IMR-90 (cell line): ENCODE data around the gene SBF2. TPM values are rescaled to one million over a fixed set of nuclear protein-coding genes. Genes with fewer than 3 reads are reported as not detected.

ENCODE experiments used
- ATAC-seq: fragments of 200-7000 bp; cut with Tn5 transposase; 2 replicates; pipeline ENCODE4 v1.9.1; 2020; ENCODE audit warnings: low read depth, mild to moderate bottlenecking, moderate library complexity
- BruUV-seq: library from RNA; stranded (reverse); fragments of 400-500 nt; replicated peaks from 2 replicates; lab custom pipeline; 2021; lab: Mats Ljungman, UMichigan
- CTCF ChIA-PET: fragments of 300-600 bp; formaldehyde crosslinking; extraction: SDS; loops from one replicate; lab custom pipeline; 2021; ENCODE audit warnings: antibody characterized with exemption; lab: Yijun Ruan, JAX
- POLR2A ChIA-PET: fragments of 300-600 bp; sonication (Branson Sonifier 250); formaldehyde crosslinking; loops from one replicate; lab custom pipeline; 2022; ENCODE audit warnings: antibody characterized with exemption; ENCODE audit not compliant: unreplicated experiment; lab: Charles Lee
- DNase-seq: peaks from one replicate; pipeline ENCODE4 v3.0.0; 2013
- H2AFZ ChIP-seq: replicated peaks from 2 replicates; pipeline ENCODE3; 2013; ENCODE audit warnings: low read length, mild to moderate bottlenecking; ENCODE audit not compliant: poor library complexity
- H2AK5ac ChIP-seq: 2 replicates; pipeline ENCODE4 v1.6.1; 2013; ENCODE audit warnings: low read depth, low read length, inconsistent platforms
- H2AK9ac ChIP-seq: replicated peaks from 2 replicates; pipeline ENCODE3; 2013; ENCODE audit warnings: mild to moderate bottlenecking, low read depth, low read length, moderate library complexity; ENCODE audit not compliant: poor library complexity
- H2BK120ac ChIP-seq: 2 replicates; pipeline ENCODE4 v1.6.1; 2013; ENCODE audit warnings: low read depth, low read length, inconsistent platforms
- H2BK15ac ChIP-seq: 3 replicates; pipeline ENCODE4 v1.6.1; 2013; ENCODE audit warnings: low read depth, low read length, inconsistent platforms
- H2BK20ac ChIP-seq: 2 replicates; pipeline ENCODE4 v1.6.1; 2013; ENCODE audit warnings: low read depth, mild to moderate bottlenecking, inconsistent platforms, low read length, moderate library complexity
- H2BK5ac ChIP-seq: 2 replicates; pipeline ENCODE4 v1.6.1; 2013; ENCODE audit warnings: mild to moderate bottlenecking, low read depth, low read length, inconsistent platforms; ENCODE audit not compliant: poor library complexity, severe bottlenecking
- H3K14ac ChIP-seq: replicated peaks from 2 replicates; pipeline ENCODE4 v1.6.1; 2013; ENCODE audit warnings: low read depth, low read length, inconsistent platforms
- H3K18ac ChIP-seq: 2 replicates; pipeline ENCODE4 v1.6.1; 2013; ENCODE audit warnings: low read depth, low read length, control low read depth
- H3K23ac ChIP-seq: 2 replicates; pipeline ENCODE4 v1.6.1; 2013; ENCODE audit warnings: low read depth, low read length, inconsistent platforms
- H3K27ac ChIP-seq: 2 replicates; pipeline ENCODE4 v1.5.1; 2013; ENCODE audit warnings: mild to moderate bottlenecking, control low read depth, low read length; ENCODE audit not compliant: insufficient read depth
- H3K27me3 ChIP-seq: 2 replicates; pipeline ENCODE4 v1.6.1; 2013; ENCODE audit warnings: low read length; ENCODE audit not compliant: control insufficient read depth, insufficient read depth
- H3K36me3 ChIP-seq: 2 replicates; pipeline ENCODE4 v1.6.1; 2013; ENCODE audit warnings: low read length, mixed read lengths; ENCODE audit not compliant: control insufficient read depth, insufficient read depth
- H3K4ac ChIP-seq: 2 replicates; pipeline ENCODE4 v1.6.1; 2013; ENCODE audit warnings: low read depth, low read length, inconsistent platforms
- H3K4me1 ChIP-seq: 2 replicates; pipeline ENCODE4 v1.6.1; 2013; ENCODE audit warnings: low read length, mixed read lengths; ENCODE audit not compliant: control insufficient read depth, insufficient read depth
- H3K4me2 ChIP-seq: 2 replicates; pipeline ENCODE4 v1.6.1; 2013; ENCODE audit warnings: low read depth, mild to moderate bottlenecking, control low read depth, low read length, moderate library complexity
- H3K4me3 ChIP-seq: 2 replicates; pipeline ENCODE4 v1.5.1; 2013; ENCODE audit warnings: low read depth, mild to moderate bottlenecking, control low read depth, low read length, moderate library complexity; ENCODE audit not compliant: insufficient read depth
- H3K56ac ChIP-seq: 2 replicates; pipeline ENCODE4 v1.6.1; 2013; ENCODE audit warnings: low read length, inconsistent platforms; ENCODE audit not compliant: insufficient read depth; ENCODE audit errors: extremely low read depth
- H3K79me1 ChIP-seq, 2 experiments: 2 replicates each; pipeline ENCODE4 v1.6.1; 2013; ENCODE audit warnings: low read length in 2 of 2, inconsistent platforms in 1 of 2, low read depth in 1 of 2
- H3K9ac ChIP-seq: 2 replicates; pipeline ENCODE4 v1.6.1; 2013; ENCODE audit warnings: low read depth, low read length, control low read depth
- H3K9me1 ChIP-seq: 2 replicates; pipeline ENCODE4 v1.6.1; 2013; ENCODE audit warnings: low read length, inconsistent platforms; ENCODE audit not compliant: insufficient read depth
- H3K9me3 ChIP-seq: 2 replicates; pipeline ENCODE4 v1.6.1; 2013; ENCODE audit warnings: low read length; ENCODE audit not compliant: control insufficient read depth, insufficient read depth
- H4K20me1 ChIP-seq: 2 replicates; pipeline ENCODE4 v1.6.1; 2013; ENCODE audit warnings: low read length, inconsistent platforms; ENCODE audit not compliant: insufficient read depth
- H4K5ac ChIP-seq: 2 replicates; pipeline ENCODE4 v1.6.1; 2013; ENCODE audit warnings: mild to moderate bottlenecking, low read depth, low read length, control low read depth
- H4K8ac ChIP-seq, 2 experiments: 2 replicates each; pipeline ENCODE4 v1.6.1; 2013; ENCODE audit warnings: low read depth in 2 of 2, low read length in 2 of 2, control low read depth in 1 of 2, inconsistent platforms in 1 of 2
- H4K91ac ChIP-seq: 2 replicates; pipeline ENCODE4 v1.6.1; 2013; ENCODE audit warnings: low read depth, low read length, inconsistent platforms; ENCODE audit not compliant: insufficient read depth
- CEBPB ChIP-seq: IDR thresholded peaks from 2 replicates; pipeline ENCODE4 v1.6.1; 2012; ENCODE audit warnings: low read depth, low read length, improper control_type of control experiment
- CTCF ChIP-seq: conservative IDR thresholded peaks from 2 replicates; pipeline ENCODE4 v1.5.1; 2012; ENCODE audit warnings: mild to moderate bottlenecking, low read depth, low read length, improper control_type of control experiment
- MAFK ChIP-seq: IDR thresholded peaks from 2 replicates; pipeline ENCODE4 v1.6.1; 2012; ENCODE audit warnings: low read depth, low read length, improper control_type of control experiment
- NFE2L2 ChIP-seq: fragments of 150-350 bp; IDR thresholded peaks from 2 replicates; pipeline ENCODE4 v1.6.1; 2016; ENCODE audit warnings: low read depth, mild to moderate bottlenecking, low read length
- RAD21 ChIP-seq: IDR thresholded peaks from 2 replicates; pipeline ENCODE4 v1.6.1; 2012; ENCODE audit warnings: low read length, improper control_type of control experiment
- RCOR1 ChIP-seq: IDR thresholded peaks from 2 replicates; pipeline ENCODE4 v1.6.1; 2012; ENCODE audit warnings: mild to moderate bottlenecking, low read length, improper control_type of control experiment; ENCODE audit not compliant: insufficient replicate concordance
- USF2 ChIP-seq: fragments of 150-350 bp; IDR thresholded peaks from 2 replicates; pipeline ENCODE4 v1.6.1; 2017; ENCODE audit warnings: mild to moderate bottlenecking, antibody characterized with exemption, low read length, low read depth
- WGBS, 2 experiments: methylation state at CpG; one replicate each; pipeline versions ENCODE4 v1.1.5 to v1.1.7; 2013; ENCODE audit warnings: missing lambda C conversion rate in 2 of 2; ENCODE audit not compliant: insufficient read length in 1 of 2; ENCODE audit errors: extremely low coverage in 2 of 2; 5-methylcytosine and 5-hydroxymethylcytosine counted together
- dilution Hi-C: fragments of 300-500 bp; cut with HindIII; formaldehyde crosslinking; loops from one replicate; pipeline ENCODE4 v1.14.3; 2018; ENCODE audit warnings: low sequenced_read_pairs; ENCODE audit not compliant: unreplicated experiment
- in situ Hi-C: fragments of 300-500 bp; cut with MboI; formaldehyde crosslinking; loops from 3 replicates; pipeline ENCODE4 v1.14.3; 2019; ENCODE audit warnings: low sequenced_read_pairs, inconsistent platforms, mixed read lengths
- intact Hi-C: fragments of 100-400 bp; cut with micrococcal nuclease; formaldehyde crosslinking; loops from 2 replicates; pipeline ENCODE4 v1.10.0; 2022
- polyA plus RNA-seq, 3 experiments: library from polyadenylated mRNA; depleted of rRNA; stranded (reverse); fragments of >200 nt; gene quantifications; 2 replicates each; pipeline ENCODE4 v1.2.3, GENCODE V29; 2012; ENCODE audit warnings: low replicate concordance in 1 of 3
- total RNA-seq: library from RNA; depleted of rRNA; stranded (reverse); fragments of >200 nt; gene quantifications from 2 replicates; pipeline ENCODE4 v1.2.3, GENCODE V29; 2012
- TF ChIP-seq, protein P1 (sequence below): fragments of 150-350 bp; IDR thresholded peaks from 2 replicates; pipeline ENCODE4 v1.6.1; 2016; ENCODE audit warnings: low read depth, mild to moderate bottlenecking, low read length, moderate library complexity, borderline replicate concordance

Gene SBF2
- total and polyA plus RNA-seq, 2 of the 4 experiments (the other 2 are of a cell fraction) = 23.8 to 51.8 TPM

GRCh38 chr11:10285148-10285802 is 8.7 kb downstream of the SBF2 start:
- no peak for DNase-seq
- Histone ChIP-seq H3K27ac (no peak overlapping the region), H3K4me3 (no peak overlapping the region), H3K9me3 (no peaks in the 10 kb centered on the region), H3K36me3 (peaks cover 9% of the 10 kb centered on the region), H4K8ac (peak overlapping the region in 1 of 2 experiments; percentile 38; a peak in 2 of 4 replicates), H2BK15ac (no peak overlapping the region), H3K18ac (peak overlapping the region; percentile 75; the same call in 1 of the 2 replicates), H3K79me1 (peaks cover 32 to 82% of the 10 kb centered on the region in 2 experiments), H3K4me2 (peak overlapping the region; percentile 46; the same call in 1 of the 2 replicates), H2AK5ac (peak overlapping the region; percentile 77; the same call in 1 of the 2 replicates), H3K9me1 (peaks cover 12% of the 10 kb centered on the region), H3K4me1 (peaks cover 11% of the 10 kb centered on the region), H4K20me1 (peaks cover 29% of the 10 kb centered on the region), H2AFZ (no peak overlapping the region), H2BK120ac (no peak overlapping the region), H3K27me3 (no peaks in the 10 kb centered on the region), H2BK5ac (no peak overlapping the region), H2BK20ac (peak overlapping the region; percentile 17; the same call in 1 of the 2 replicates), H2AK9ac (no peak overlapping the region), H4K5ac (0 out of 2 replicates have a peak overlapping the region, but pooled peaks have one; percentile 29), H3K9ac (no peak overlapping the region), H3K14ac (no peak overlapping the region; the same call in 1 of the 2 replicates), H3K23ac (no peak overlapping the region), H3K56ac (no peak overlapping the region), H3K4ac (peak overlapping the region; percentile 46; the same call in 1 of the 2 replicates), H4K91ac (no peak overlapping the region; the same call in 1 of the 2 replicates)
- CTCF ChIA-PET = no interaction called here
- WGBS, 2 experiments = 100% methylated on average over 2 of the region's 4 CpGs; no CpG with 5 or more reads in 1 of the 2 experiments
- intact Hi-C loops (no loop called here), dilution Hi-C loops (no loop called here), in situ Hi-C loops (no loop called here)
- POLR2A ChIA-PET = interaction anchor here (0.7 kb wide), 1 partner anchor 19 kb away, joined by 3 read pairs; the partner anchor contains the start of gene ADM
- peak; percentile 66 for ATAC-seq
- BruUV-seq = no TSS peak
- TF ChIP-seq NFE2L2 = no peak
- no peak for TF ChIP-seq USF2
- no peak for TF ChIP-seq RCOR1
- no peak for TF ChIP-seq RAD21
- no peak for TF ChIP-seq CEBPB
- TF ChIP-seq, protein P1, sequence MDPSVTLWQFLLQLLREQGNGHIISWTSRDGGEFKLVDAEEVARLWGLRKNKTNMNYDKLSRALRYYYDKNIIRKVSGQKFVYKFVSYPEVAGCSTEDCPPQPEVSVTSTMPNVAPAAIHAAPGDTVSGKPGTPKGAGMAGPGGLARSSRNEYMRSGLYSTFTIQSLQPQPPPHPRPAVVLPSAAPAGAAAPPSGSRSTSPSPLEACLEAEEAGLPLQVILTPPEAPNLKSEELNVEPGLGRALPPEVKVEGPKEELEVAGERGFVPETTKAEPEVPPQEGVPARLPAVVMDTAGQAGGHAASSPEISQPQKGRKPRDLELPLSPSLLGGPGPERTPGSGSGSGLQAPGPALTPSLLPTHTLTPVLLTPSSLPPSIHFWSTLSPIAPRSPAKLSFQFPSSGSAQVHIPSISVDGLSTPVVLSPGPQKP = no peak
- no peak for TF ChIP-seq MAFK
- no peak for TF ChIP-seq CTCF
